Stimulated activated effector memory CD8-positive, alpha-beta T cell treated with anti-CD3 and anti-CD28 coated beads, Interleukin-12 subunit alpha, Interleukin-12 subunit beta, amount 100 ng/mL, for 72 hours (primary cell): Measurements from ENCODE around the gene DNAJB4.
"Not testable (repeated sequence)": the region's sequence is repeated elsewhere in the genome, so short reads cannot be mapped to it uniquely, and the experiment has no call there.

ENCODE experiments used
- ATAC-seq: fragments of 150-1000 bp; cut with Tn5 transposase; 2 replicates; pipeline ENCODE4 v1.10.0; 2021
- DNase-seq, 2 donors: peaks; one replicate each; pipeline ENCODE4 v3.0.0; 2021 to 2022; ENCODE audit warnings: low spot score in 2 of 2
- H3K27ac Mint-ChIP-seq: one replicate; pipeline ENCODE4 v1.8.0; 2022; ENCODE audit warnings: mild to moderate bottlenecking, mixed read lengths
- H3K36me3 Mint-ChIP-seq: one replicate; pipeline ENCODE4 v1.8.0; 2022; ENCODE audit warnings: mild to moderate bottlenecking, mixed read lengths
- H3K4me1 Mint-ChIP-seq: one replicate; pipeline ENCODE4 v1.8.0; 2022; ENCODE audit warnings: mixed read lengths
- H3K4me3 Mint-ChIP-seq: one replicate; pipeline ENCODE4 v1.8.0; 2022; ENCODE audit warnings: mild to moderate bottlenecking, mixed read lengths
- H3K9me3 Mint-ChIP-seq: one replicate; pipeline ENCODE4 v1.8.0; 2022; ENCODE audit warnings: mixed read lengths

The DNAJB4 gene

DNA sequence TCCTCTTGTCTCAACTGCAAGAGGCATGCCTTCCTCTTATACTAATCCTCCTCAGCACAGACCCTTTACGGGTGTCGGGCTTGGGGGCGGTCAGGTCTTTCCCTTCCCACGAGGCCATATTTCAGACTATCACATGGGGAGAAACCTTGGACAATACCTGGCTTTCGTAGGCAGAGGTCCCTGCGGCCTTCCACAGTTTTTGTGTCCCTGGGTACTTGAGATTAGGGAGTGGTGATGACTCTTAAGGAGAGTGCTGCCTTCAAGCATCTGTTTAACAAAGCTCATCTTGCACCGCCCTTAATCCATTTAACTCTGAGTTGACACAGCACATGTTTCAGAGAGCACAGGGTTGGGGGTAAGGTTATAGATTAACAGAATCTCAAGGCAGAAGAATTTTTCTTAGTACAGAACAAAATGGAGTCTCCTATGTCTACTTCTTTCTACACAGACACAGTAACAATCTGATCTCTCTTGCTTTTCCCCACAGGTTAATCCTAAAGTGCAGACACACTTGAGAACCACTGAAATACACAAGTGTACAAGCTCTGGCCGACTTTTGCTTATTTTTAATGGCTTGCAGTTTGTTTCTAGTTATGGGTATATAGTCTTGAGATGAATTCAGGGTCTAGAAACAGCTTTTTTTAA lies 21.3 kb upstream of the DNAJB4 start:
- Mint-ChIP-seq H3K36me3 (peaks cover 15% of the 10 kb centered on the region), H3K4me1 (peaks cover 22% of the 10 kb centered on the region)
- not testable (repeated sequence) for H3K9me3 Mint-ChIP-seq, ATAC-seq, H3K27ac Mint-ChIP-seq, H3K4me3 Mint-ChIP-seq, DNase-seq

DNA sequence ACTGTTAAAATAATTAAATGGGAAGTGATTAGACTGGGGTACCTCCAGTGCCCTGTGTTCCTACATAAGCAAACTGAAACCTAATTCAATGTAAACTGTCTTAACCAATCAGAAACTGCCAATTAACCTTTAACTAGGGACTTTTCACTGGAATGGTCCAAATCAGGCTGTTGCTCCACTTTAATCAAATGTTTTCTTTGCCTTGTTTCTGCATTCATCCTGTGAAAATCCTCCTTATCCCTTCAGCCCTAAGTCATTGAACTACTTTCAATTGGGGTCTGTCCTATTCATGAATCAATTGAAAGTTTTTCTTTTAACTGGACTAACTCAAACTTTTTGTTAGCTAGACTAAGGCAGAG lies 20.8 kb upstream of the DNAJB4 start:
- ATAC-seq (no peak), DNase-seq (no peak)
- H3K27ac Mint-ChIP-seq, result no peak overlapping the region
- H3K4me1 Mint-ChIP-seq, result peaks cover 24% of the 10 kb centered on the region
- no peak overlapping the region for H3K4me3 Mint-ChIP-seq
- peaks cover 15% of the 10 kb centered on the region for H3K36me3 Mint-ChIP-seq
- H3K9me3 Mint-ChIP-seq, result no peaks in the 10 kb centered on the region

DNA sequence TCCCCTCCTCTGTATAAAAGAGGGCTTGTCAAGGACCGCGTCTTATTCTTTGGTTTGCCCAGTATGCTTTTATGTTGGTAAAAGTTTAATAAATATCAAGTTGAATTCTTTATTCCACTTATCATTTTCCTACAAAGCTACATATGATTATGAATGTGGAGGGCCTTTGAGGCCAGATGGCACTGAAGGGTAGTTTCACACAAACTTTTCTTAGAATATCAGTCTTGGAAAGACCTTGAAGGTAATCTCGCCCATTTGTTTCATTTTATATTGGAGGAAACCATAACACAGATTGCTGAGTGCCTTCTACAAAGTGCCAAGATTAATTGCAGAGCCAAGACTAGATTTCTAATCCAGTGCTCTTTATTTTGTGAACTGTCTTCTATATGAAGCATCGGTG lies 20.1 kb upstream of the DNAJB4 start:
- Mint-ChIP-seq H3K4me3 (no peak overlapping the region), H3K27ac (no peak overlapping the region), H3K36me3 (peaks cover 15% of the 10 kb centered on the region), H3K9me3 (no peaks in the 10 kb centered on the region), H3K4me1 (peaks cover 24% of the 10 kb centered on the region)
- ATAC-seq, result no peak
- no peak for DNase-seq

DNA sequence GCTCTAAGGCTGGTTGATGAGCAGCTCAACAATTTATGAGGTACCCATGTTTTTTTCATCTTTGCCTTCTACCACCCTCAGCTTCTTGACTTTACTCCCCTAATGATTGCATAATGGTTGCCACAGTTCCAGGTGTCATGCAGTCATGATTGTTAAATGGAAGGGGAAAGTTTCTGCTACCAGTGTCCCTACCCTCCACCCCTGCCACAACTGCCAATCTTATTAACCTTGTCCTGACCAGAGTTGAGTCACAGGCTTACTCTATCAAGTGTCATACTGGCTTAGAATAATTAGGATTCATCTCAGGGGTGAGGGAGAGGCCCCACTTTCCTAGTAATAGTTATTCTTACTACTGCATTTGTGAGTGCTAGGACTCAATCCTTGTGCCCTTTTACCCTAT lies 17.9 kb upstream of the DNAJB4 start:
- DNase-seq (no peak), ATAC-seq (peak; percentile 88)
- peaks cover 7% of the 10 kb centered on the region for H3K36me3 Mint-ChIP-seq
- H3K27ac Mint-ChIP-seq, result no peak overlapping the region
- no peaks in the 10 kb centered on the region for H3K9me3 Mint-ChIP-seq
- no peak overlapping the region for H3K4me3 Mint-ChIP-seq
- peaks cover 31% of the 10 kb centered on the region for H3K4me1 Mint-ChIP-seq

DNA sequence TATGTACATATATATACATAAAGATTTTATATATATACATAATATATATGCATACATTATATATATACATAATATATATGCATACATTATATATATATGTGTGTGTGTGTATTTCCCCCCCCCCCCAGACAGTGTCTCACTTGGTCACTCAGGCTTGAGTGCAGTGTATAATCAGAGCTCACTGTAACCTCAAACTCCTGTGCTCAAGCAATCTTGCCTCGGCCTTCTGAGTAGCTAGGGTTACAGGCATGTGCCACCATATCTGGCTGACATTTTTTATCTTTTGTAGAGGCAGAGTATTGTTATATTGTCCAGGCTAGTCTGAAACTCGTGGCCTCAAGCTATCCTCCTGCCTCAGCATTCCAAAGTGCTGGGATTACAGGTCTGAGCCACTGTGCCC lies 16.8 kb upstream of the DNAJB4 start:
- Mint-ChIP-seq H3K4me1 (peaks cover 31% of the 10 kb centered on the region), H3K36me3 (peaks cover 5% of the 10 kb centered on the region), H3K27ac (no peak overlapping the region), H3K4me3 (no peak overlapping the region), H3K9me3 (no peaks in the 10 kb centered on the region)
- DNase-seq (no peak), ATAC-seq (no peak)

DNA sequence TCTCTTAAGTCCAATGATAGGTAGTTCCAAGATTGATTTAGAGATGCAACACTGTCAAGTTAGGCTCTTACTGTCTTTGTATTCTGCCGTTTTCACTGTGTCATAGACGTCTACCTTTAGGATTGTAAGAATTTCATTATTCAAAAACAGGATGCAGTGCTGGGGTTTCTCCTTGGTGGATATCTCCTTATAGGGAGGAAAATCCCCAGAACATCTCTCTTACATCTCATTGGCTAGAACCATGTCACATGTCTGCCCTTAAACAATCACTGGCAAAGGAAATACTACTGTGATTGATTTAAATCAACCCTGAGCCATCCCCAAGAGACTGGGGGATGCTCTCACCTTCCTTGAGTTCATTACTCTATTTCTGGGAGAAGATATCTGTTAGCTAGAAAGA lies 15.0 kb upstream of the DNAJB4 start:
- H3K9me3 Mint-ChIP-seq, result no peaks in the 10 kb centered on the region

GRCh38 chr1:77990629-77991204 lies 14.0 kb upstream of the DNAJB4 start:
- peak; percentile 68 for ATAC-seq
- Mint-ChIP-seq H3K4me3 (no peak overlapping the region), H3K4me1 (peaks cover 31% of the 10 kb centered on the region), H3K36me3 (peaks cover 29% of the 10 kb centered on the region), H3K9me3 (no peaks in the 10 kb centered on the region), H3K27ac (no peak overlapping the region)
- no peak for DNase-seq

More for the DNA sequence above, 15.0 kb upstream of the DNAJB4 start:
- no peak overlapping the region for H3K27ac Mint-ChIP-seq
- no peak for ATAC-seq
- H3K4me1 Mint-ChIP-seq, result peaks cover 31% of the 10 kb centered on the region
- H3K4me3 Mint-ChIP-seq, result no peak overlapping the region
- no peak for DNase-seq
- H3K36me3 Mint-ChIP-seq, result peaks cover 24% of the 10 kb centered on the region

DNA sequence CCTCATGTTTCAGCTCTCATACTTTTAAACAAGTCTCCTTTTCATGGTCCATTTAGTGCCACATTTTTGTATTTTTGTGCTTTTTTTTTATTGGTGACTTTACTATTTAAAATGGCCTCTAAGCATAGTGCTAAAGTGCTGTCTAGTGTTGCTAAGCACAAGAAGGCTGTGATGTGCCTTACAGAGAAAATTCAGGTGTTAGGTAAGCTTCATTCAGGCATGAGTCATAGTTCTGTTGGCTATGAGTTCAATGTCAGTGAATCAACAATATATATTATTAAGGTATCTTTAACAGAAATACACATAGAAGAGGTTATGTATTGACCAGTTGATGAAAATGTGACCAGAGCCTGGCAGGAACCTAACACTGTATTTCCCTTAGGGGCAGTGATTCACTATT lies 13.1 kb upstream of the DNAJB4 start:
- ATAC-seq, result no peak
- no peak overlapping the region for H3K4me3 Mint-ChIP-seq
- H3K27ac Mint-ChIP-seq, result no peak overlapping the region
- peaks cover 34% of the 10 kb centered on the region for H3K36me3 Mint-ChIP-seq
- DNase-seq, result no peak
- H3K4me1 Mint-ChIP-seq, result peaks cover 25% of the 10 kb centered on the region
- H3K9me3 Mint-ChIP-seq, result no peaks in the 10 kb centered on the region

- H3K9me3 Mint-ChIP-seq, result no peaks in the 10 kb centered on the region
- no peak overlapping the region for H3K4me3 Mint-ChIP-seq
- H3K27ac Mint-ChIP-seq, result no peak overlapping the region
- H3K36me3 Mint-ChIP-seq, result peaks cover 41% of the 10 kb centered on the region
- ATAC-seq (no peak), DNase-seq (no peak)
- H3K4me1 Mint-ChIP-seq, result peaks cover 7% of the 10 kb centered on the region
Observed at GRCh38 chr1:77994117-77994705, 10.5 kb upstream of the DNAJB4 start.

- no peak overlapping the region for H3K27ac Mint-ChIP-seq
- H3K4me3 Mint-ChIP-seq, result no peak overlapping the region
- peaks cover 41% of the 10 kb centered on the region for H3K36me3 Mint-ChIP-seq
- DNase-seq, result no peak
- no peaks in the 10 kb centered on the region for H3K4me1 Mint-ChIP-seq
- no peaks in the 10 kb centered on the region for H3K9me3 Mint-ChIP-seq
- no peak for ATAC-seq
Observed at GRCh38 chr1:77996734-77997133, 8.0 kb upstream of the DNAJB4 start.

GRCh38 chr1:78000536-78000935 lies 4.2 kb upstream of the DNAJB4 start:
- peaks cover 12% of the 10 kb centered on the region for H3K4me1 Mint-ChIP-seq
- not testable (repeated sequence) for H3K4me3 Mint-ChIP-seq, H3K9me3 Mint-ChIP-seq, DNase-seq, ATAC-seq, H3K27ac Mint-ChIP-seq
- peaks cover 36% of the 10 kb centered on the region for H3K36me3 Mint-ChIP-seq

GRCh38 chr1:78003070-78003746 lies 1.5 kb upstream of the DNAJB4 start:
- Mint-ChIP-seq H3K4me1 (peaks cover 24% of the 10 kb centered on the region), H3K36me3 (peaks cover 23% of the 10 kb centered on the region), H3K9me3 (no peaks in the 10 kb centered on the region), H3K4me3 (peak overlapping the region; percentile 83), H3K27ac (peak overlapping the region; percentile 99)
- DNase-seq (no peak), ATAC-seq (no peak)

DNA sequence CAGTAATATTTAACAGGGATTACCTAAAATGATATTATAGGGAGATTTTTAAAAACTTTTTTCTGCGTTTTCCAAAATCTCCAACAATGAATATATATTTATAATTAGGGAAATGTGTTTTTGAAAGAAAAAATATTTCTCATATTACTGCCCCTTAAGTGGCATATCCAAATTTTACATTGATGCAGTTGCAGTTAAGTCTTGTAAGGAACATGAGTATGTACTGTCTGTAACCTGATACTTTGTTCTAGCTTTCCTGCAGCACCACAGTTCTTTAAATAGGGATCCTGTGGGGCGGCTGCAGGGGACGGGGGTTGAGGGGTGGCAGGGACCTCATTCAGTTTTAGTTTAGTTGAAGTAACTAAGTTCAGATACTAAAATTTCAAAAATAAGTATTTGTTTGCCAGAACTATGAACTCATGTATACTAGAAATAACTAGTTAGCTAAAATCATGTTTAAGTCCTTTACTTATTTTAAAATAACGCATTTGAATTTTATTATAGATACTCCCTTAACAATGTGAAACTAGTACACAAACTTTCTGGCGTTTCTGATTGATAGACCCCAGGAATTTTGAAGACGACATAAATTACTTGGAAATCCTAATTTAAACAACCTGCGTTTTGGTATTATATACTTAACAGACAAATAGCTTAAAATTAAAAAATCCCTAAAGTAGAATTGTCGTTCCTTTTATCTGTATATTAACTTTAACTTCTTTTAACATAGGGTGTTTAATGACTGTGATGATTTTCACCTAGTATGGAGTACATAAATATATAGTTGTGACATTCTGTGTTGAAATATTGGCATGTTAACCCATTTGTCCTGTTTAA lies 639 bp upstream of the DNAJB4 start:
- no peaks in the 10 kb centered on the region for H3K9me3 Mint-ChIP-seq
- peak overlapping the region; percentile 99 for H3K27ac Mint-ChIP-seq
- H3K36me3 Mint-ChIP-seq, result peaks cover 23% of the 10 kb centered on the region
- peak overlapping the region; percentile 83 for H3K4me3 Mint-ChIP-seq
- DNase-seq (peak in 1 of 2 donors; percentile 60), ATAC-seq (peak; percentile 71)
- H3K4me1 Mint-ChIP-seq, result peaks cover 25% of the 10 kb centered on the region

GRCh38 chr1:78005448-78005722 lies 646 bp downstream of the DNAJB4 start:
- Mint-ChIP-seq H3K36me3 (peaks cover 23% of the 10 kb centered on the region), H3K4me1 (peaks cover 25% of the 10 kb centered on the region), H3K4me3 (peak overlapping the region; percentile 83), H3K27ac (peak overlapping the region; percentile 99), H3K9me3 (no peaks in the 10 kb centered on the region)
- no peak for ATAC-seq
- no peak for DNase-seq

GRCh38 chr1:78005755-78006154 lies 1.0 kb downstream of the DNAJB4 start:
- H3K27ac Mint-ChIP-seq, result peak overlapping the region; percentile 99

More at GRCh38 chr1:78005755-78006154, 1.0 kb downstream of the DNAJB4 start:
- peaks cover 25% of the 10 kb centered on the region for H3K4me1 Mint-ChIP-seq
- peaks cover 23% of the 10 kb centered on the region for H3K36me3 Mint-ChIP-seq
- ATAC-seq (no peak), DNase-seq (no peak)
- H3K9me3 Mint-ChIP-seq, result no peaks in the 10 kb centered on the region
- H3K4me3 Mint-ChIP-seq, result peak overlapping the region; percentile 83
